Upper lobe of right lung (tissue), 1 donor: ENCODE results near the gene NBAS. TPM values are rescaled to one million over a fixed set of nuclear protein-coding genes. Genes with fewer than 3 reads are reported as not detected.

Experiments used
- ATAC-seq: fragments of 200-7000 bp; cut with Tn5 transposase; one replicate; pipeline ENCODE4 v1.9.1; 2020; ENCODE audit warnings: mild to moderate bottlenecking, moderate library complexity
- DNase-seq: peaks from one replicate; pipeline ENCODE4 v3.0.0-alpha.2; 2020
- H3K27ac ChIP-seq: fragments of 200-600 bp; one replicate; pipeline ENCODE4 v1.8.0; 2022
- H3K27me3 ChIP-seq: fragments of 200-600 bp; one replicate; pipeline ENCODE4 v1.8.0; 2022; ENCODE audit warnings: mild to moderate bottlenecking
- H3K36me3 ChIP-seq: fragments of 200-600 bp; one replicate; pipeline ENCODE4 v1.8.0; 2022
- H3K4me1 ChIP-seq: fragments of 200-600 bp; one replicate; pipeline ENCODE4 v1.8.0; 2022
- H3K4me3 ChIP-seq: fragments of 200-600 bp; one replicate; pipeline ENCODE4 v1.8.0; 2022; ENCODE audit warnings: mild to moderate bottlenecking
- H3K9me3 ChIP-seq: fragments of 200-600 bp; one replicate; pipeline ENCODE4 v1.8.0; 2022
- CTCF ChIP-seq: fragments of 200-600 bp; IDR thresholded peaks from one replicate; pipeline ENCODE4 v1.8.0; 2022; ENCODE audit warnings: antibody characterized with exemption
- intact Hi-C: fragments of 100-400 bp; cut with DNase I; formaldehyde crosslinking; loops from one replicate; pipeline ENCODE4 v1.11.0; 2022
- total RNA-seq: library from RNA; stranded (reverse); fragmentation: NEBNext Ultra II Directional; extraction: Animal tissue kit (Norgen Biotek cat#: 25700); gene quantifications from one replicate; pipeline ENCODE4 v1.2.1, GENCODE V29; 2021
- donor health status: DM: no; HTN: yes; CAD: no; lungs with severe emphysema.

NBAS gene
- total RNA-seq, 1 donor from 2014 or later, result 38.8 TPM

GRCh38 chr2:15498554-15498953, 62.6 kb downstream of the NBAS start:
- no peaks in the 10 kb centered on the region for H3K27me3 ChIP-seq
- H3K4me3 ChIP-seq, result no peak overlapping the region
- no peaks in the 10 kb centered on the region for H3K9me3 ChIP-seq
- ATAC-seq (no peak), DNase-seq (no peak)
- H3K36me3 ChIP-seq, result peaks cover 22% of the 10 kb centered on the region
- no peak overlapping the region for H3K27ac ChIP-seq
- intact Hi-C loops, result no loop called here
- TF ChIP-seq CTCF, result no peak
- H3K4me1 ChIP-seq, result no peaks in the 10 kb centered on the region

GRCh38 chr2:15494877-15495276, 66.3 kb downstream of the NBAS start:
- H3K36me3 ChIP-seq, result peaks cover 6% of the 10 kb centered on the region
- H3K27ac ChIP-seq, result no peak overlapping the region
- intact Hi-C loops, result no loop called here
- TF ChIP-seq CTCF, result no peak
- H3K4me3 ChIP-seq, result no peak overlapping the region
- no peaks in the 10 kb centered on the region for H3K4me1 ChIP-seq
- DNase-seq (no peak), ATAC-seq (no peak)
- no peaks in the 10 kb centered on the region for H3K27me3 ChIP-seq
- no peaks in the 10 kb centered on the region for H3K9me3 ChIP-seq

- H3K4me3 ChIP-seq, result no peak overlapping the region
- TF ChIP-seq CTCF, result no peak
- no peak for DNase-seq
- no peaks in the 10 kb centered on the region for H3K4me1 ChIP-seq
- no peak overlapping the region for H3K27ac ChIP-seq
- intact Hi-C loops, result no loop called here
- no peak for ATAC-seq
- H3K36me3 ChIP-seq, result peaks cover 3% of the 10 kb centered on the region
- no peaks in the 10 kb centered on the region for H3K27me3 ChIP-seq
- H3K9me3 ChIP-seq, result no peaks in the 10 kb centered on the region
These were observed 68.3 kb downstream of the NBAS start for GRCh38 chr2:15492773-15493325.

GRCh38 chr2:15486770-15487169, 74.4 kb downstream of the NBAS start:
- DNase-seq (no peak), ATAC-seq (no peak)
- no peak overlapping the region for H3K27ac ChIP-seq
- no peaks in the 10 kb centered on the region for H3K4me1 ChIP-seq
- H3K9me3 ChIP-seq, result no peaks in the 10 kb centered on the region
- intact Hi-C loops, result no loop called here
- H3K36me3 ChIP-seq, result peaks cover 41% of the 10 kb centered on the region
- H3K27me3 ChIP-seq, result no peaks in the 10 kb centered on the region
- no peak overlapping the region for H3K4me3 ChIP-seq
- TF ChIP-seq CTCF, result no peak

- intact Hi-C loops, result no loop called here
- H3K9me3 ChIP-seq, result no peaks in the 10 kb centered on the region
- no peak overlapping the region for H3K27ac ChIP-seq
- no peak overlapping the region for H3K4me3 ChIP-seq
- ATAC-seq, result no peak
- no peaks in the 10 kb centered on the region for H3K4me1 ChIP-seq
- no peak for DNase-seq
- TF ChIP-seq CTCF, result no peak
- H3K27me3 ChIP-seq, result no peaks in the 10 kb centered on the region
- H3K36me3 ChIP-seq, result peaks cover 46% of the 10 kb centered on the region
These were observed 75.2 kb downstream of the NBAS start for GRCh38 chr2:15485949-15486348.

GRCh38 chr2:15481000-15481399, 80.1 kb downstream of the NBAS start:
- H3K27me3 ChIP-seq, result no peaks in the 10 kb centered on the region
- ATAC-seq (no peak), DNase-seq (no peak)
- no peaks in the 10 kb centered on the region for H3K4me1 ChIP-seq
- no peaks in the 10 kb centered on the region for H3K9me3 ChIP-seq
- intact Hi-C loops, result no loop called here
- no peak overlapping the region for H3K4me3 ChIP-seq
- peaks cover 50% of the 10 kb centered on the region for H3K36me3 ChIP-seq
- H3K27ac ChIP-seq, result no peak overlapping the region
- TF ChIP-seq CTCF, result no peak
